HFFc6 (cell line): ENCODE data around the gene CYP4B1. TPM values are rescaled to one million over a fixed set of nuclear protein-coding genes. Genes with fewer than 3 reads are reported as not detected.
"Not testable (repeated sequence)": the region's sequence is repeated elsewhere in the genome, so short reads cannot be mapped to it uniquely, and the experiment has no call there.

Source experiments
- DNase-seq: peaks from one replicate; pipeline ENCODE4 v3.0.0-alpha.2; 2018
- H3K27ac Mint-ChIP-seq: 2 replicates; pipeline ENCODE4 v1.8.0; 2020; ENCODE audit warnings: mild to moderate bottlenecking, mixed read lengths
- H3K27me3 Mint-ChIP-seq: 2 replicates; pipeline ENCODE4 v1.8.0; 2021; ENCODE audit warnings: mild to moderate bottlenecking, moderate library complexity, mixed read lengths; ENCODE audit not compliant: insufficient read depth
- H3K36me3 Mint-ChIP-seq: 2 replicates; pipeline ENCODE4 v1.8.0; 2021; ENCODE audit warnings: low read depth, mixed read lengths
- H3K4me1 Mint-ChIP-seq: 2 replicates; pipeline ENCODE4 v1.8.0; 2020; ENCODE audit warnings: low read depth, mixed read lengths
- H3K4me3 Mint-ChIP-seq: 2 replicates; pipeline ENCODE4 v1.8.0; 2020; ENCODE audit warnings: mild to moderate bottlenecking, moderate library complexity, mixed read lengths
- H3K9me3 Mint-ChIP-seq: 2 replicates; pipeline ENCODE4 v1.8.0; 2020; ENCODE audit warnings: mild to moderate bottlenecking, mixed read lengths
- CTCF ChIP-seq: fragments of 200-600 bp; sonication (generic); IDR thresholded peaks from 2 replicates; pipeline ENCODE4 v1.5.0; 2021; ENCODE audit warnings: antibody characterized with exemption, mild to moderate bottlenecking
- total RNA-seq, 6 experiments: library from RNA; stranded (reverse); fragmentation: NEBNext Ultra II Directional; extraction: Animal tissue kit (Norgen Biotek cat#: 25700); gene quantifications; 2 replicates in 1 of 6; 3 replicates in 5 of 6; pipeline ENCODE4 v1.2.3, GENCODE V29; 2021

CYP4B1 gene
- total RNA-seq, 6 experiments from 2014 or later = not detected

- no peaks in the 10 kb centered on the region; the same call in 1 of the 2 replicates for H3K36me3 Mint-ChIP-seq
- TF ChIP-seq CTCF = no peak
- peaks cover 33% of the 10 kb centered on the region for H3K9me3 Mint-ChIP-seq
- no peaks in the 10 kb centered on the region for H3K27me3 Mint-ChIP-seq
- no peaks in the 10 kb centered on the region for H3K4me1 Mint-ChIP-seq
- H3K4me3 Mint-ChIP-seq = no peak overlapping the region
- no peak overlapping the region for H3K27ac Mint-ChIP-seq
- no peak for DNase-seq
Observed at GRCh38 chr1:46822248-46822826, 23.5 kb downstream of the CYP4B1 start.

DNA sequence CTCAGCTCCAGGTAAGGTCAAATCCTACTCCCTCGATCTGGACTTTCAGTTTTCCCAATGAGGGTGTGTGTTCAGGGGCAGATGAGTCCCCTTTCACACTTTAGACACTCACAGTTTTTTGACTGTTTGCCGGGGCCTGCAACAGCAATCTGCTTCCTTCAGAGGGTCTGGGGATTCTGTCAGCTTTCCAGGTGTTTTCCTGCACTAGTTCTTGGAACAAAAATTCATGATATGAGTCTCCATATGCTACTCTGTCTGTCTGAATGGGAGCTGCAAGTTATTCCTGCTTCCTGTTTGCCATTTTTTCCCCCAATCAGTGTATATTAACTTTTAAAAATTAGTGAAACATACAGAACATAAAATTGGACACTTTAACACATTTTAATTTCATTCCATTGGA, 24.3 kb downstream of the CYP4B1 start:
- Mint-ChIP-seq H3K27me3 (no peaks in the 10 kb centered on the region), H3K9me3 (peaks cover 28% of the 10 kb centered on the region), H3K4me3 (no peak overlapping the region), H3K4me1 (no peaks in the 10 kb centered on the region), H3K36me3 (peaks cover 5% of the 10 kb centered on the region; the same call in 1 of the 2 replicates), H3K27ac (no peak overlapping the region)
- no peak for DNase-seq
- TF ChIP-seq CTCF = no peak

DNA sequence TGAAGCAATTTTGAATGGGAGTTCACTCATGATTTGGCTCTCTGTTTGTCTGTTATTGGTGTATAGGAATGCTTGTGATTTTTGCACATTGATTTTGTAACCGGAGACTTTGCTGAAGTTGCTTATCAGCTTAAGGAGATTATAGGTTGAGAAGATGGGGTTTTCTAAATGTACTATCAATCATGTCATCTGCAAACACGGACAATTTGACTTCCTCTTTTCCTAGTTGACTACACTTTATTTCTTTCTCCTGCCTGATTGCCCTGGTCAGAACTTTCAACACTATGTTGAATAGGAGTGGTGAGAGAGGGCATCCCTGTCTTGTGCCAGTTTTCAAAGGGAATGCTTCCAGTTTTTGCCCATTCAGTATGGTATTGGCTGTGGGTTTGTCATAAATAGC, 28.0 kb downstream of the CYP4B1 start:
- H3K36me3 Mint-ChIP-seq, DNase-seq, H3K27ac Mint-ChIP-seq, H3K4me3 Mint-ChIP-seq, H3K4me1 Mint-ChIP-seq, H3K27me3 Mint-ChIP-seq: not testable (repeated sequence)
- H3K9me3 Mint-ChIP-seq = peaks cover 11% of the 10 kb centered on the region

GRCh38 chr1:46830665-46831322, 31.9 kb downstream of the CYP4B1 start:
- H3K27me3 Mint-ChIP-seq = no peaks in the 10 kb centered on the region; the same call in 1 of the 2 replicates

GRCh38 chr1:46835469-46835868, 36.6 kb downstream of the CYP4B1 start:
- H3K4me1 Mint-ChIP-seq, H3K27ac Mint-ChIP-seq, H3K9me3 Mint-ChIP-seq: not testable (repeated sequence)

More at GRCh38 chr1:46830665-46831322, 31.9 kb downstream of the CYP4B1 start:
- no peak overlapping the region for H3K4me3 Mint-ChIP-seq
- no peak overlapping the region for H3K27ac Mint-ChIP-seq
- peaks cover 15% of the 10 kb centered on the region for H3K9me3 Mint-ChIP-seq
- H3K4me1 Mint-ChIP-seq = no peaks in the 10 kb centered on the region
- DNase-seq = no peak
- 0 out of 2 replicates have a peak, but pooled peaks cover 5% of the 10 kb centered on the region for H3K36me3 Mint-ChIP-seq
- no peak for TF ChIP-seq CTCF

GRCh38 chr1:46846386-46846785, 47.5 kb downstream of the CYP4B1 start:
- H3K27ac Mint-ChIP-seq, H3K4me3 Mint-ChIP-seq, H3K4me1 Mint-ChIP-seq, H3K27me3 Mint-ChIP-seq, H3K36me3 Mint-ChIP-seq, DNase-seq: not testable (repeated sequence)
- H3K9me3 Mint-ChIP-seq = peaks cover 30% of the 10 kb centered on the region

More at GRCh38 chr1:46835469-46835868, 36.6 kb downstream of the CYP4B1 start:
- H3K4me3 Mint-ChIP-seq, DNase-seq, H3K27me3 Mint-ChIP-seq, H3K36me3 Mint-ChIP-seq: not testable (repeated sequence)

- H3K9me3 Mint-ChIP-seq = peaks cover 34% of the 10 kb centered on the region
- H3K4me3 Mint-ChIP-seq, H3K27me3 Mint-ChIP-seq, DNase-seq, H3K27ac Mint-ChIP-seq, H3K4me1 Mint-ChIP-seq, H3K36me3 Mint-ChIP-seq: not testable (repeated sequence)
Observed at GRCh38 chr1:46857660-46858065, 58.8 kb downstream of the CYP4B1 start.
